Neuronal stem cell (in vitro differentiated cells): ENCODE results near the gene SNX7.
A peak's percentile ranks its signal among the peaks of the same experiment; 100 is the strongest.

ENCODE experiments used
- DNase-seq: peaks from one replicate; pipeline ENCODE4 v3.0.0-alpha.2; 2013; ENCODE audit warnings: low spot score
- H2AFZ ChIP-seq: one replicate; pipeline ENCODE4 v1.6.1; 2013; ENCODE audit warnings: mild to moderate bottlenecking, low read length, inconsistent platforms
- H2AK5ac ChIP-seq: 2 replicates; pipeline ENCODE4 v1.6.1; 2013; ENCODE audit warnings: low read depth, mild to moderate bottlenecking, inconsistent platforms, low read length, moderate library complexity, mixed read lengths
- H2BK120ac ChIP-seq: 2 replicates; pipeline ENCODE4 v1.6.1; 2013; ENCODE audit warnings: low read depth, mild to moderate bottlenecking, inconsistent platforms, low read length, moderate library complexity, mixed read lengths
- H2BK12ac ChIP-seq: one replicate; pipeline ENCODE4 v1.6.1; 2013; ENCODE audit warnings: low read length, inconsistent platforms
- H2BK15ac ChIP-seq: 2 replicates; pipeline ENCODE4 v1.6.1; 2013; ENCODE audit warnings: mild to moderate bottlenecking, low read length, inconsistent platforms, mixed read lengths
- H2BK5ac ChIP-seq: one replicate; pipeline ENCODE4 v1.6.1; 2013; ENCODE audit warnings: inconsistent platforms, mild to moderate bottlenecking, low read length, moderate library complexity
- H3K14ac ChIP-seq: one replicate; pipeline ENCODE4 v1.6.1; 2013; ENCODE audit warnings: low read length, inconsistent platforms
- H3K18ac ChIP-seq: 2 replicates; pipeline ENCODE4 v1.6.1; 2013; ENCODE audit warnings: low read length, inconsistent platforms
- H3K23ac ChIP-seq: 2 replicates; pipeline ENCODE4 v1.6.1; 2013; ENCODE audit warnings: low read depth, mild to moderate bottlenecking, mixed read lengths, low read length, inconsistent platforms; ENCODE audit not compliant: poor library complexity
- H3K27ac ChIP-seq: replicated peaks from 3 replicates; pipeline ENCODE4 v1.5.1; 2013; ENCODE audit warnings: low read length, inconsistent platforms
- H3K27me3 ChIP-seq, 3 experiments: 2 replicates each; pipeline ENCODE4 v1.6.1; 2013; ENCODE audit warnings: low read length in 3 of 3, mild to moderate bottlenecking in 2 of 3, inconsistent platforms in 1 of 3, low read depth in 1 of 3, mixed read lengths in 1 of 3, moderate library complexity in 1 of 3; ENCODE audit not compliant: control insufficient read depth in 3 of 3, insufficient read depth in 3 of 3
- H3K36me3 ChIP-seq, 2 donors: replicated peaks in 1 of 2; 2 replicates each; pipeline ENCODE4 v1.6.1; 2013; ENCODE audit warnings: low read length in 2 of 2; ENCODE audit not compliant: control insufficient read depth in 2 of 2, insufficient read depth in 2 of 2
- H3K4ac ChIP-seq: 2 replicates; pipeline ENCODE4 v1.6.1; 2013; ENCODE audit warnings: inconsistent platforms, mild to moderate bottlenecking, low read length, moderate library complexity
- H3K4me1 ChIP-seq, 2 donors: 1 replicate in 1 of 2; 2 replicates in 1 of 2; pipeline ENCODE4 v1.6.1; 2013; ENCODE audit warnings: low read length in 2 of 2, low read depth in 1 of 2; ENCODE audit not compliant: control insufficient read depth in 2 of 2, insufficient read depth in 1 of 2
- H3K4me2 ChIP-seq: one replicate; pipeline ENCODE4 v1.6.1; 2013; ENCODE audit warnings: mild to moderate bottlenecking, low read length, inconsistent platforms; ENCODE audit not compliant: insufficient read depth, poor library complexity, severe bottlenecking
- H3K4me3 ChIP-seq, 2 donors: 2 replicates each; pipeline ENCODE4 v1.5.1; 2013; ENCODE audit warnings: low read length in 2 of 2, mild to moderate bottlenecking in 2 of 2, inconsistent platforms in 1 of 2, moderate library complexity in 1 of 2
- H3K79me1 ChIP-seq: one replicate; pipeline ENCODE4 v1.6.1; 2013; ENCODE audit warnings: low read depth, mild to moderate bottlenecking, inconsistent platforms, low read length, moderate library complexity
- H3K9ac ChIP-seq: one replicate; pipeline ENCODE4 v1.6.1; 2013; ENCODE audit warnings: mild to moderate bottlenecking, low read depth, low read length, inconsistent platforms; ENCODE audit not compliant: poor library complexity
- H3K9me3 ChIP-seq, 2 donors: replicated peaks in 1 of 2; 2 replicates each; pipeline versions ENCODE3 to v1.6.1; 2013; ENCODE audit warnings: low read length in 2 of 2, mild to moderate bottlenecking in 2 of 2, inconsistent platforms in 1 of 2, low read depth in 1 of 2, mixed read lengths in 1 of 2, moderate library complexity in 1 of 2; ENCODE audit not compliant: control insufficient read depth in 2 of 2, insufficient read depth in 1 of 2
- H4K8ac ChIP-seq: one replicate; pipeline ENCODE4 v1.6.1; 2013; ENCODE audit warnings: low read depth, mild to moderate bottlenecking, inconsistent platforms, low read length, moderate library complexity
- H4K91ac ChIP-seq: one replicate; pipeline ENCODE4 v1.6.1; 2013; ENCODE audit warnings: low read length, low read depth, mild to moderate bottlenecking, inconsistent platforms; ENCODE audit not compliant: poor library complexity
- WGBS, 2 donors: extraction: QIAGEN DNeasy Blood & Tissue Kit; methylation state at CpG; one replicate each; pipeline ENCODE4 v1.1.7; 2013; ENCODE audit warnings: missing lambda C conversion rate in 2 of 2, mixed read lengths in 1 of 2; ENCODE audit not compliant: insufficient read length in 2 of 2, insufficient replicate concordance in 1 of 2; ENCODE audit errors: extremely low coverage in 2 of 2; 5-methylcytosine and 5-hydroxymethylcytosine counted together

The SNX7 gene

GRCh38 chr1:98662356-98662670 is 792 bp downstream of the SNX7 start:
- H3K18ac ChIP-seq, result no peak overlapping the region

GRCh38 chr1:98668733-98669132 is 7.2 kb downstream of the SNX7 start:
- H3K14ac ChIP-seq, result no peak overlapping the region
- no peak overlapping the region for H4K8ac ChIP-seq
- H3K27ac ChIP-seq, result no peak overlapping the region
- H2AK5ac ChIP-seq, result no peak overlapping the region
- H3K27me3 ChIP-seq, result no peaks in the 10 kb centered on the region
- no peak overlapping the region for H2BK12ac ChIP-seq
- H3K4ac ChIP-seq, result no peak overlapping the region
- H3K79me1 ChIP-seq, result peaks cover 1% of the 10 kb centered on the region
- no peaks in the 10 kb centered on the region for H3K36me3 ChIP-seq
- H2BK5ac ChIP-seq, result no peak overlapping the region
- no peak overlapping the region for H3K23ac ChIP-seq
- WGBS, 2 donors, result no CpG with 5 or more reads among the region's 2 CpGs
- H4K91ac ChIP-seq, result no peak overlapping the region
- no peak overlapping the region for H3K4me2 ChIP-seq
- H3K9me3 ChIP-seq, result no peaks in the 10 kb centered on the region
- no peak for DNase-seq
- no peak overlapping the region for H2AFZ ChIP-seq
- H2BK120ac ChIP-seq, result no peak overlapping the region
- H3K18ac ChIP-seq, result no peak overlapping the region
- no peaks in the 10 kb centered on the region for H3K4me1 ChIP-seq
- no peak overlapping the region for H3K9ac ChIP-seq
- no peak overlapping the region for H2BK15ac ChIP-seq
- H3K4me3 ChIP-seq, result no peak overlapping the region

More at GRCh38 chr1:98662356-98662670, 792 bp downstream of the SNX7 start:
- Histone ChIP-seq H3K4me2 (peak overlapping the region; percentile 63), H2BK15ac (no peak overlapping the region), H2BK120ac (no peak overlapping the region), H3K27me3 (peaks cover 0 to 17% (median 0%) of the 10 kb centered on the region in 3 experiments), H2AFZ (peak overlapping the region; percentile 94), H3K14ac (no peak overlapping the region), H3K27ac (no peak overlapping the region), H2AK5ac (no peak overlapping the region), H3K4ac (no peak overlapping the region), H3K4me3 (peak overlapping the region; percentile 84 to 87), H4K8ac (no peak overlapping the region), H3K23ac (no peak overlapping the region), H3K9ac (no peak overlapping the region), H3K79me1 (no peaks in the 10 kb centered on the region), H4K91ac (no peak overlapping the region), H3K9me3 (no peaks in the 10 kb centered on the region), H3K36me3 (no peaks in the 10 kb centered on the region), H2BK12ac (no peak overlapping the region), H3K4me1 (peaks cover 2% of the 10 kb centered on the region in 2 donors), H2BK5ac (peak overlapping the region; percentile 89)
- WGBS, 2 donors, result no CpG with 5 or more reads among the region's 6 CpGs
- no peak for DNase-seq

DNA sequence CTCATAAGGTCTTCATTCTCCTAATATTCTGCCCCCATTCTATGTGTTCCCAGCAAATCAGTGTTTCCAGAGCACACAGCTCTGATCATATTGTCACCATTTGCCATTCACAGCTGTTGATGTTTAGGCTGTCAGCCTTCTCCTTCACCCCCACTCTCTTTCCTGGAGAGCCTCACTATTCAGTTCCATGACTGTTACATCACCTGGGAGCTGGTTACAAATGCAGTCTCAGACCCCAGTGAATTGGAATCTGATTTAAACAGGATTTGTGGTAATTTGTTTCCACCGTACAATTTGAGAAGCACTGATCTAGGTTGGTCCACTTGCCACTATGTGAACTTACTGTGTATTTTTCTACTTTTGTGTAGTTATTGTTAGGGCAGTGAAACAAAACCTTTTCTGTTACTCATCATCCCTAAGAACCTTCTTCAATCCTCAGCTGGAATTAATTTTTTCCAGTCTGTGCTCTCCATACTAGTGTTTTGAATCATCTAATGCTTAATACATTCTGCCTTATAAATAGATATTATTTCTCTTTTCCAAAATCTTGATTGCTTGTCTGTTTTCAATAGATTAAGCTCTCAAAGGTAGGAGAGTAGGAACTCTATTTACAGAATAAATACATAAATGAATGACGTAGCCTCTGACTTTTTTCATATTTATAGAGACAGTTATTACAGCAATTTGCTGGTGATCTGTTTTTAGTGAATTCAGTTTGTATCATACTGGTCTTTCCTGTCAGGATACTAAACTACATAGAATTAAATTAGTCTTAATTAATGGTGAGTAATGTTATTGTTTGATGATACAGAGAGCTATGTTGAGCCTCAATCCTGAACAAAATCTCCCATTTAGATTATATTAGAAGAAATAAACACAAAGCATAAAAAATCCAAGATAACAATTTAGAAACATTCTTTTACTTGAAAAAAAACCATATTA is 8.1 kb downstream of the SNX7 start:
- no peak overlapping the region for H3K4me3 ChIP-seq
- H3K79me1 ChIP-seq, result peaks cover 1% of the 10 kb centered on the region
- H3K4me2 ChIP-seq, result no peak overlapping the region
- H3K36me3 ChIP-seq, result no peaks in the 10 kb centered on the region
- H2BK5ac ChIP-seq, result no peak overlapping the region
- no peak overlapping the region for H3K9ac ChIP-seq
- no peak overlapping the region for H2BK15ac ChIP-seq
- H3K14ac ChIP-seq, result no peak overlapping the region
- H2BK120ac ChIP-seq, result no peak overlapping the region
- no peaks in the 10 kb centered on the region for H3K4me1 ChIP-seq
- no peak overlapping the region for H4K8ac ChIP-seq
- peaks cover 0 to 4% of the 10 kb centered on the region in 2 donors for H3K9me3 ChIP-seq
- no peak overlapping the region for H2AFZ ChIP-seq
- H4K91ac ChIP-seq, result no peak overlapping the region
- no peaks in the 10 kb centered on the region for H3K27me3 ChIP-seq
- H3K23ac ChIP-seq, result no peak overlapping the region
- WGBS, 2 donors, result no CpG with 5 or more reads among the region's 2 CpGs
- no peak overlapping the region for H3K18ac ChIP-seq
- no peak overlapping the region for H2BK12ac ChIP-seq
- no peak overlapping the region for H3K27ac ChIP-seq
- DNase-seq, result no peak
- no peak overlapping the region for H2AK5ac ChIP-seq
- H3K4ac ChIP-seq, result no peak overlapping the region

GRCh38 chr1:98672189-98672588 is 10.7 kb downstream of the SNX7 start:
- no peak overlapping the region for H4K8ac ChIP-seq
- H3K27me3 ChIP-seq, result no peaks in the 10 kb centered on the region
- no peak overlapping the region for H2BK120ac ChIP-seq
- no CpG with 5 or more reads among the region's 2 CpGs for WGBS, 2 donors
- no peak overlapping the region for H2BK12ac ChIP-seq
- H3K14ac ChIP-seq, result no peak overlapping the region
- no peak overlapping the region for H3K18ac ChIP-seq
- no peak overlapping the region for H3K23ac ChIP-seq
- H2AFZ ChIP-seq, result no peak overlapping the region
- H2AK5ac ChIP-seq, result no peak overlapping the region
- no peak overlapping the region for H3K4ac ChIP-seq
- no peak overlapping the region for H3K4me3 ChIP-seq
- no peak overlapping the region for H3K9ac ChIP-seq
- no peak for DNase-seq
- H4K91ac ChIP-seq, result no peak overlapping the region
- peaks cover 1% of the 10 kb centered on the region for H3K79me1 ChIP-seq
- no peak overlapping the region for H2BK15ac ChIP-seq
- no peaks in the 10 kb centered on the region for H3K4me1 ChIP-seq
- H3K36me3 ChIP-seq, result no peaks in the 10 kb centered on the region
- H3K9me3 ChIP-seq, result peaks cover 0 to 4% of the 10 kb centered on the region in 2 donors
- no peak overlapping the region for H2BK5ac ChIP-seq
- H3K4me2 ChIP-seq, result no peak overlapping the region
- H3K27ac ChIP-seq, result no peak overlapping the region
